Amniotic epithelial cell (primary cell): ENCODE results near the gene ACTN3.
"Not testable (repeated sequence)": the region's sequence is repeated elsewhere in the genome, so short reads cannot be mapped to it uniquely, and the experiment has no call there.

Experiments
- DNase-seq: peaks from one replicate; pipeline ENCODE4 v3.0.0-alpha.2; 2010; ENCODE audit warnings: low read depth

ACTN3 gene

DNA sequence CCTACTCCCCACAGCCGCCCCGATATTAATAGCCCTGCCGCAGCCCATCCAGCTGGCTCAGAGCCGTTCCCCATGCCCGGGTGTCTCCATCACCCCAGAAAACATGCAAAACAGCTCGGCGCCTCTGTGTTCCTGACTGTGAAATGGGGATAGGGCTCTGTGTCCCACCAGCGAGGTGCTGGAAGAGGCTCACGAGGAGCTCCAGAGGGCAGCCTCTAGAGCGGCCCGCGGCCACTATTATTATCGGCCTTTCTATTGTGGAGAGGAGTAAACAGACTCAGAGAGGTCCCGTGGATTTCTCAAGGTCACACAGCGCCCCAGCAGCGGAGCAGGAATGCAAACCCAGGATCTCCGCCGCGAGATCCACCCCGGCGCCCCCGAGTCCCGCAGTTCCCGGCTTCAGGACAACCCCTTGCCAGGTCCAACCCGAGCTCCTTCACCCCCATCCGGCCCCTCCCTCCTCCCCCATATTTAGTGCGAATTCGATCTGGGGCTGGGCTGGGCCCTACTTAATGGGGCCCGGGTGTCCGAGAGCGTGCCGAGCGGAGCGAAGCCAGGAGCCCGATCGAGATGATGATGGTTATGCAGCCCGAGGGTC lies at the start of gene ACTN3:
Gene ACTN3, plus strand, starts transcription at position 536 of the 598 bp plus-strand sequence. Its CDS starts 35 bp downstream, at position 571.
- DNase-seq = peak; percentile 19

- no peak for DNase-seq
Measured at GRCh38 chr11:66497206-66497605, 49.5 kb upstream of the ACTN3 start.

- DNase-seq = no peak
Measured at GRCh38 chr11:66498506-66498905, 48.2 kb upstream of the ACTN3 start.

- DNase-seq = no peak
Measured at GRCh38 chr11:66505276-66505816, 41.4 kb upstream of the ACTN3 start.

DNA sequence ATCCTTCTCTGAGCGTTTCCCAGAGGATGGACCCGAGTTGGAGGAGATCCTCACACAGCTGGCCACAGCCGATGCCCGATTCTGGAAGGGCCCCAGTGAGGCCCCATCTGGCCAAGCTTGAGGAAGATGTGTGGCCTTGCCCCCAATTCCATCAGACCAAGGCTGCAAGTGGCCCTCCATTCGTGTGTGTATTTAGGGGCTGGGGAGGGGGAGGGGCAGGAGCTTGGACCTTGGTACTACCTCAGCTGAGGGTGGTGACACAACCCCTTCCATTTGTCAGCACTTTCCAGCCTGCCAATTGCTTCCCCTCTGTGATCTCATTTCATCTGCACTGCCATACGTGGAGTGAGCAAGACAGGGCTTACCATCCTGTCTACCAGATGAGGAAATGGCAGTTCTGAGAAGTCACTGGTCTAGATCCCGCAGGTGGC lies 37.6 kb upstream of the ACTN3 start:
- DNase-seq = peak; percentile 19

- peak; percentile 62 for DNase-seq
Measured at GRCh38 chr11:66510271-66510989, 36.3 kb upstream of the ACTN3 start, which contains the start of gene BBS1. Gene BBS1 (plus strand): TSS chr11:66510635. CDS start chr11:66510660, 25 bp downstream.

DNA sequence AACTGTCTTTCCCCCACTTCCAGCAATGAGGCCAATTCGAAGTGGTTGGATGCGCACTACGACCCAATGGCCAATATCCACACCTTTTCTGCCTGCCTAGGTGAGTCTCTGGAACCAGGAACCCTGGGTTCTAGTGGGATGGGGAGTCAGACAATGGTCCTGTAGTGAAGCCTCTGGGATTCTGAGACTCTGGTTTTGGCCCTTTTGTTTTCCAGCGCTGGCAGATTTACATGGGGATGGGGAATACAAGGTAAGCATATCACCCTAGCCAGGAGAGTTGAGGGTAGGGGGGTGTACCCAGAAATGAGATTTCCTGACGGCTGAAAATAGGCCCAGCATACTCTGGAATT lies 35.7 kb upstream of the ACTN3 start:
- no peak for DNase-seq

DNA sequence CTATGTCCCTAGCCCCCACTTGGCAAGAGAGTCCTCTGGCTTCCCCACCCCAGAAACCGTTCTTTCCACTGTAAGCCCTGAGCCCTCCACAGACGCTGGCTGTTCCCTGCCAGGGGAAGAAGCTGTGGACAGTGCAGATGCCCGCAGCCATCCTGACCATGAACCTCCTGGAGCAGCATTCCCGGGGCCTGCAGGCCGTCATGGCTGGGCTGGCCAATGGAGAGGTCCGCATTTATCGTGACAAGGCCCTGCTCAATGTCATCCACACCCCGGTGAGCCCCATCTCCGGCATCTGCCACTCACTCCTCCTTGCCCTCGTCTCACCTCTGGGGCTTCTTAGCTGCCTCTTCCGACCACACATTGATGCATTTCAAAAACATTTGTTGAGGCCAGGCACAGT lies 23.1 kb upstream of the ACTN3 start:
- DNase-seq = no peak

DNA sequence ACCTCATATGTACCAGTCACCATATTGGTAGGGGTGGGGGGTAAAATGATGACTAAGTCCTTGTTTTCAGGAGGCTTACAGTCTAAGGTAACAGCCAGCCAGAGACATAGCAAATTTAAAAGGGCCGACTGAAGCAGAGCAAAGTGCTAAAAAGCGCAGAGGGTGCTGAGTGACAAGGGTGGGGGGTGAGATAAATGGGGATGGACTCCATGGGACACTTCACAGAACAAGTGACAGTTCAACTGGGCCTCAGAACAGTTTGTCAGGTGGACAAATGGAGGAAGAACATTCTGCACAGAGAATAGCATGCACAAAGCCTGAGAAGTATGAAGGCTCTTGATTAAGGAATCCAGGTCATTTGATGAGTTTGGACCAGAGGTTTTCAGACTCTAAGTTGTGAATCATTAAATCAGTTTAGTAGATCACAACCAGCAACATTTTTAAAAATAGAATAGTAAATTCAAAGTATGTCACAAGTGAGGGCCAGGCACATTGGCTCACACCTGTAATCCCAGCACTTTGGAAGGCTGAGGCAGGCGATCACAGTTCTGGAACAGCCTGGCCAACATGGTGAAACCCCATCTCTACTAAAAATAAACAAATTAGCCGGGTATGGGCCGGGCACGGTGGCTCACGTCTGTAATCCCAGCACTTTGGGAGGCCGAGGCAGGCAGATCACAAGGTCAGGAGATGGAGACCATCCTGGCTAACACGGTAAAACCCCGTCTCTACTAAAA lies 22.2 kb upstream of the ACTN3 start:
- no peak for DNase-seq

DNA sequence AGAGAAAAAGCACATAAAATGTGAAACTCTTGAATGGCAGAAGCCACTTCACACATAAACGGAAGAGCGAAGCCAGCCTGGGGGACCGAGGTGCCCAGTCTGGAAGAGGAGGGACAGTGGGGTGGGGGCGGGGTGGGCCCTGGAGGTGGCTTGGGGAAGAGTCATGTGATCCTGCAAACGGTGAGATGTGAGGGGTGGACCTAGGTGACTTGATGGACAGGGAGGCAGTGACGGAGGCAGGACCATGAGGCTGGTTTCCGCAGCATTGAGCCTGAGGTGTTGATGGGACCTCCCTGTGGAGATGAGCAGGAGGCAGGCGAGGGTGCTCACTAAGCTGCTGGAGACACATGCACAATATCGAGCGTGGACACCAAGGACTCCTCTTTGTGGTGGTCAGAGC lies 17.6 kb upstream of the ACTN3 start:
- DNase-seq = no peak

DNA sequence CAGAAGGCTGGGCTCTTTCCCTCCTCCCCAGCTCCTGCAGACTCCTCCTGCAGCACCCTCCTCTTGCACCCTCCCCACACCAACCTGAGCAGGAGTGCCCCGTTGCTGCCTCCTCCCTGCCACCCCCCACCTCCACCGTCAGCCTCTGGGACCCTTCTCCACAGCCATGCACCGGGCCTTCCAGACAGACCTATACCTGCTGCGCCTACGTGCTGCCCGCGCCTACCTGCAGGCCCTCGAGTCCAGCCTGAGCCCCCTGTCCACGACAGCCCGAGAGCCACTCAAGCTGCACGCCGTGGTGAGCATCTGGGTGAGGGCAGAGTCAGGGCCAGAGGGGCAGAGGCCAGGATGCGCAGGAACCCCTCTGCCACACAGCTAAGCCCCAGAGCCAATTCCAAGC lies 17.0 kb upstream of the ACTN3 start:
- DNase-seq = no peak

DNA sequence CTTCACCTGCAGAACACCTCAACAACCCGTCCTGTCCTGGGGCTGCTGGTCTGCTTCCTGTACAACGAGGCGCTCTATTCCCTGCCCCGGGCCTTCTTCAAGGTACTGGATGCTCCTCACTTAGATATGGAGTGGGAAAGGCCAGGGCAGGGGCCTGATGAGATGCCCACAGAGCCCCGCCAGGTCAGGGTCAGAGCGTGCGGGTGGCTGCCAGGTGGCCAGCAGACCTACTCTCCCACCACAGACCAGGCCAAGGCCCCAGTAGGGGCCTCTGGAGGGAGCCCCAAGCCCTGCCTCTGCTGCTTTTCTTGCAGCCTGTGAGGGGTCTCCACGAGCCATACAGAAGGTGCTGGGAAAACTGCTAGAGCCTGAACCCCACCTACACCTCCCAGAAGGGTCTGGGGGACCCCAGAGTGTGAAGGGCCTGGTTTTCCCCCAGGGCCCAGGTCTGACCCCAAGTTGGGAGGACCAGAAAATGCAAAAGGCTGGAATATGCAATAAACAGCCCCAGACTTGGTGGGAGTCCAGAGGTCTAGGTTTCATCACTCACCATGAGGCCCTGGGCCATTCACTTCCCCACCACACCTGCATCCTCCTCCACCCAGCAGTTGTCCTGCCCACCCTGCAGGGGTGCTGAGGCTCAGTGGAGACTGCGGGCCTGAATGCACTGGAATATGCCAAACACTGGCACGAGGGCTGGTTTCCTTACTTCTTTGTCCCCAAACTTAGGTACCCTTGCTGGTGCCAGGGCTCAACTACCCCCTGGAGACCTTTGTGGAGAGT lies 15.6 kb upstream of the ACTN3 start:
- no peak for DNase-seq

- no peak for DNase-seq
Measured at GRCh38 chr11:66531841-66532240, 14.9 kb upstream of the ACTN3 start.

DNA sequence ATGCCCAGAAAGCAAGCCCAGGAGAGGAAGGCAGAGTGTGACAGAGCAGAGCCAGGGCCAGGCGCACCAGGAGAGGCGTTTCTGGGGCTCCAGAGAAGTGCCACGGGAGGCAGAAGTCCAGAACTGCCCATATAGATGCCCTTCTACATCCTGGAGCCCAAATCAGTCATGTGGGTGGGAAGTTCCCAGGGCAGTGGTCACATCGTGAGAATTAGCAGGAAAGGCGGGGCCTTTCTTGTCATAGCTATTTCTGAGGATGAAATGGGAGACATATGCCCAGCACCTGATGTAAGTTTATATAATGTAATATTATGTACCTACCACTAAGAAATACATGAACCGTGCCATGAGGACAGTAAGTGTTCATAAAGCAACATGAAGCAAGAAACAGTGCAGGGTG lies 13.9 kb upstream of the ACTN3 start:
- DNase-seq = no peak

GRCh38 chr11:66539170-66539869 lies 7.4 kb upstream of the ACTN3 start:
- no peak for DNase-seq

DNA sequence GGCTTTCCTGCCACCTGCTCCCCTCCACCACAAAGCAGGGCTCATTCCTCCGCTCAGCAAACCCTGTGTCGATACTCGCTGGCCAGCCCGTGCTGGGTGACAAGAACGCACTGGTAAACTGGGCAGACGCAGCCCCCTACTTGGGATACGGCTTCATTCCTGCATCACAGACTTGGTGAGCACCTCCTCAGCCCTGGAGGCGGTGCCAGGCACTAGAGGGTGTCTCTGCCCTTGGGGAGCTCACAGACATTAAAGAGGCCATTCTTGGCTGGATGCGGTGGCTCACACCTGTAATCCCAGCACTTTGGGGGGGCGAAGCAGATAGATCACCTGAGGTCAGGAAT lies 6.9 kb upstream of the ACTN3 start:
- DNase-seq = no peak

DNA sequence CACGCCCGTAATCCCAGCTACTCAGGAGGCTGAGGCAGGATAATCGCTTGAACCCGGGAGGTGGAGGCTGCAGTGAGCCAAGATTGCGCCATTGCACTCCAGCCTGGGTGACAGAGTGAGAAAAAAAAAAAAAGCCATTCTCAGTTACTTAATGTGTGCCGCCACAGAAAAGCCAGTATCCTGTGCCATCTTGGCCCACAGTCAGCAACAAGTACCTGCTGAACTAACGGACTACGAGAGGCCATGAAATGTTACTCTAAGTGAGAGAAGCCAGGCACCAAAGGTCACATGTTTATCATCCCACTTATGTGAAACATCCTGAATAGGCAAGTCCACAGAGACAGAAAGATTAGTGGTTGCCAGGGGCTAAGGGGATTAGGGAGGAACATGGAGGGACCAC lies 6.1 kb upstream of the ACTN3 start:
- DNase-seq = peak; percentile 18

DNA sequence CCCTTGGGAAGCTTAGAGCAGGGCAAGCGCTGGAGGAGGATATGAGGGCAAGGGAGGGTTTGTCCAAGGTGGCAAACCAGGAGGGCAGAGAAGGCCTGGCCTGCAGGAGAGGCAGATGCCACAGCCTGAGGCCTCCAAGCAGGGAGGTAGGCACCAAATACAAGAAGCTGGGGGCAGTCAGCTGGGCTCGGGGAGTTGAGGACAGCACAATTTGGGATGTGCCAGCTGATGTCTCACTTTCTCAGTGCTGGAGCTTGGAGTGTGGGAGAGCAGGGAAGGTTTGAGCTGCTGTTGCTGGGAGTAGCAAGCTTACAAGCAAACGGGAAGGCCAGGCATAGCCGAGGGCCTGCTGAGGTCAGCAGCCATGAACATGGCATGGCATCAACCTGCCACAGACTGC lies 4.8 kb upstream of the ACTN3 start:
- no peak for DNase-seq

DNA sequence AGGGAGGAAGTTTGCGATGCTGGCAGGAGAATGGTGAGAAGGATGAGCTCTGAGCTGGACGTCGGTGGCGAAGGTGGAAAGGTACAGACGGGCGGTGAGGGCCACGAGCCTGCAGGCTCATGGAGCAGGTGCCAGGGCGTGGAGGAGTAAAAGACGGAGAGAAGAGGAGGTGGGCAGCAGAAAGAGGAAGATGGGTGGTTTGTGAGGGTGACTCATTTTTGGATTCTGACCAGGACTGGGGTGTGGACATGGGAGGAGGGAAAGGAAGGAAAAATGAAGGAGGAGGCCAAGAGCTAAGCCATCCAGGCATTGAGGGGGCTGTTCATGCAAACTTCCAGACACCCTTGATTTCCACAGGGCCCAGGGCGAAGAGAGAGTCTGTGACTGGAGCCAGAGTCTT lies 4.3 kb upstream of the ACTN3 start:
- DNase-seq = peak; percentile 13

DNA sequence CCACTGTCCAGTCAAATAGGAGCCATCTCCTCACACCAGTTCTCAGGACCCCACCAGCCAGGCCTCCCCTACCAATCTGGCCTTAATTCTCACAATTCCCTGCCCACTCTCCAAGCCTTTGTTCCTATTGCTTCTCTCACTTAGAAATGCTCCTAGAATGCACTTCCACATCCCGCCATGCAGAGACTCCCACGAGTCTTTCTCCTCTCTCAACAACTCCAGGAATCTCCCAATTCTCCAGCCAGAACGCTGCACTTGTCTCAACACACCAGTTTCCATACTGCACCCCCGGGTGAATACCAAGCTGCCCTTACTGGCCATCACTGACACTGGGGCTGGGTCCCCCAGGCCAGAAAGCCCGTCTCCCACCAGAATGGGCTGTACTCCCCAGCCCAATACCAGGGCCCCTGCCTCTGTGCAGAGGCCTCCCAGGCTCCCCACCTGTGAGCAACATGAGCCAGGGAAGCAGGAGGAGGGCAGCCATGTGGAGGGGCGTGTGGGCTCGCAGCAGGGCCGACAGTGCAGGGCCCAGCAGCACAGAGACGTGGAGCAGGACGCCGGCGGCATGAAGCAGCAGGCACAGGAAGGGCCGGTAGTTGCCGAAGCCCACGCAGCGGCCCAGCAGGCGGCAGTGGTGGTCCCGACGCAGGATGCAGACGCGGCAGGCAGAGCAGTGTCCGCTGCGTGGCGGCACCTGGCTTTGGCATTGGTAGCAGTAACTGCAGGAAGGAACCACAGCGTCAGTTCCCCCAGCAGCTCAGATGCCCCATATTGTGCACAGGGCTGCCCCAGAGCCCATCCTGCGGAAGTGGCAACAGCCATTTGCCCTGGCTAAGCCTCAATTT lies 3.2 kb upstream of the ACTN3 start:
- DNase-seq = peak; percentile 35

DNA sequence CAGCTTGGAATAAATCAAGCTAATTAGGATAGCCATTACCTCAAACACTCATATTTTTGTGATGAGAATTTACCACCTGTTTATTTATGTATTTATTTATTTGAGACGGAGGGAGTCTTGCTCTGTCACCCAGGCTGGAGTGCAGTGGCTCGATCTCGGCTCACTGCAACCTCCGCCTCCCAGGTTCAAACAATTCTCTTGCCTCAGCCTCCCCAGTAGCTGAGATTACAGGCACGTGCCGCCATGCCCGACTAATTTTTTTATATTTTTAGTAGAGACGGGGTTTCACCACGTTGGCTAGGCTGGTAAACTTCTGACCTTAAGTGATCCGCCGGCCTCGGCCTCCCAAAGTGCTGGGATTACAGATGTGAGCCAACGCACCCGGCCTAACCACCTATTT lies 1.8 kb upstream of the ACTN3 start:
- not testable (repeated sequence) for DNase-seq
